Motor neuron (in vitro differentiated cells): Measurements from ENCODE around the gene SCT. TPM values are rescaled to one million over a fixed set of nuclear protein-coding genes. Genes with fewer than 3 reads are reported as not detected.

Source experiments
- ATAC-seq, 8 experiments: fragments of 200-7000 bp; cut with Tn5 transposase; replicated peaks in 6 of 8; 2 replicates each; pipeline ENCODE4 v1.8.0; 2021; ENCODE audit warnings: mild to moderate bottlenecking in 8 of 8, moderate library complexity in 8 of 8
- H3K27ac ChIP-seq, 2 donors: fragments of 250-450 bp; sonication (Bioruptor Pico); 2 replicates each; pipeline ENCODE4 v1.9.0; 2021; ENCODE audit warnings: antibody characterized with exemption in 2 of 2, mild to moderate bottlenecking in 2 of 2, moderate library complexity in 1 of 2
- H3K4me1 ChIP-seq, 2 donors: fragments of 250-450 bp; sonication (Bioruptor Pico); replicated peaks in 1 of 2; 2 replicates each; pipeline ENCODE4 v1.6.1; 2021; ENCODE audit warnings: antibody characterized with exemption in 2 of 2, mild to moderate bottlenecking in 2 of 2, moderate library complexity in 1 of 2
- H3K4me3 ChIP-seq, 5 donors: fragments of 250-450 bp; sonication (Bioruptor Pico); 2 replicates each; pipeline ENCODE4 v1.9.0; 2021; ENCODE audit warnings: antibody characterized with exemption in 5 of 5, mild to moderate bottlenecking in 5 of 5, moderate library complexity in 4 of 5
- WGBS, 10 experiments: fragments of 450-650 bp; shearing (Covaris generic); methylation state at CpG; one replicate each; pipeline ENCODE4 v1.0.0; 2022; 5-methylcytosine and 5-hydroxymethylcytosine counted together
- in situ Hi-C, 9 experiments: fragments of 400-800 bp; cut with MboI; loops; one replicate each; pipeline ENCODE4 v1.15.0; 2021; ENCODE audit warnings: low sequenced_read_pairs in 9 of 9, low pct_unique_long_range_greater_than_20kb in 2 of 9; ENCODE audit not compliant: unreplicated experiment in 9 of 9
- total RNA-seq, 8 experiments: library from RNA; unstranded; fragments of 300-600 nt; gene quantifications; 2 replicates each; pipeline versions ENCODE4 v1.2.3 to v1.2.4, GENCODE V29; 2022

The SCT gene
- total RNA-seq, 8 experiments from 2014 or later, result not detected

DNA sequence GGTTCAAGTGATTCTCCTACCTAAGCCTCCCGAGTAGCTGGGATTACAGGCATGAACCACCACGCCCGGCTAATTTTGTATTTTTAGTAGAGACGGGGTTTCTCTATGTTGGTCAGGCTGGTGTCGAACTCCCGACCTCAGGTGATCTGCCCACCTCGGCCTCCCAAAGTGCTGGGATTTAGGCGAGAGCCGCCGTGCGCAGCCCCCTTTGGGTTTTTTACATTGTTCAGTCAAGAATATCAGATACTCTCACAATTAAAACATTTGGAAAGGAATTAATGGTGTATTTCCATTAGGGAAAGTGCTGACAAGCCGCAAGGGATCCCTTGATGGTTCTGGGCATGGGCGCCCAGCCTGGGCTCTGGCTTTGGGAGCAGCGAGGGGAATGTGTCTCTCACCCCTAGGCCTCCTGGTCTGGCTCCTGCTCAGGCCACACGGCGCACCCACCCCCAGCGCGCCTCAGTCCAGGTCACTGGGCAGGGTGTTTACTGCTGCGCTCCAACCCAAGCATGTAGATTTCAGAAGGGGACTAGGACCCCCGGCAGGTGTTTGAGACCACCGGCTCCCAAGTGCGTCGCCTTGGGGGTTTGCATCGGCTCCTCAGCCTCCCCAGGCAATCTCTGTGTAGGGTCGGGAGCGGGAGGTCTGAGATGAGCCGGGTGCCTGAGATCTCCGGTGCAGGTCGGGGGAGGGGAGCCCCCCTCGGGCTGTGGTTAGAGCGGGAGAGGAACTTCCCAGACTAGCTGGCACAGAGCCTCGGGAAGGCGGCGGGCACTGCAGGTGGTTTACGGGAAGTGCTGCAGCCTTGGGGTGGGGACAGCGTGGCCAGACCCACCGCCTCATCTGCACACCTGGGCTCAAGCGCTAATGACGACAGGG is 10.4 kb downstream of the SCT start:
- in situ Hi-C loops, result no loop called here
- 51 to 100% (median 83%) methylated on average over 2 to 11 of the region's 39 CpGs; no CpG with 5 or more reads in 2 of the 10 experiments for WGBS, 10 experiments
- peak overlapping the region; percentile 46 to 53 (median 48) for H3K4me3 ChIP-seq
- no peak for ATAC-seq
- peaks cover 7 to 11% of the 10 kb centered on the region in 2 donors for H3K4me1 ChIP-seq
- peak overlapping the region; percentile 47 to 78 for H3K27ac ChIP-seq

DNA sequence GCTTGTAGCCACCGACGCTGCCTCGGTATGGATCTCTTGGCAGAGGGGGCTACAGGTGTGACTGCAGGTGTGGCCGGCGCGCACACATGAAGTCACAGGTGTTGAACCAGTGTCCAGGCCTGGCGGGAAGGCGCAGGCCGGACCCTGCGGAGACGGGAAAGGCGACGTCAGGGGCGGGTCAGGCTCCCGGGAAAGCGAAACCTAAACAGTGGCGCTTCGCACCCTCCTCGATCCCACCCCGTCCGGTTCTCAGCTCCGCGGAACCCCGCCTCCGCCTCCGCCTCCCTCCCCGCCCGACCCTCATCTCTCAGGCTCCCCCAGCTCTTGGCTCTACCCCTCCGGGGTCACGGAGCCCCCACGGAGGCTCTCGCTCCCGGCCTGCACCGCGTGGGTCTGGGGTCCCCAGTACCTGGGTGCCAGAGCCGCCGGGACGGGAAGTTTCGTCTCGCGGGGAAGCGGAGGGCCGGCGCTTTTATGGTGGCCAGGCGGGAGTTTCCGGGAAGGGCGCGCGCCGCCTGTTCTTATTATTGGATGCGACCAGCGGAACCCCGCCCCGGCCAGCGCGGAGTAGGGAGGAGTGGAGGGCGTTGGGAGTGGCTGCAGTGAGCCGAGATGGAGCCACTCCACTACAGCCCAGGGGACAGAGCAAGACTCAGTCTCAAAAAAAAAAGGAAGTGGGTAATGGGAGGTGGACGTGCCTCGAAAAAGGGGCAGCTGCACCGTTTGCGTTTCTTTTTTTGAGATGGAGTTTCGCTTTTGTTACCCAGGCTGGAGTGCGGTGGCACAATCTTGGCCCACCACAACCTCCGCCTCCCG is 11.3 kb downstream of the SCT start, which contains the start of gene IRF7:
Gene IRF7, minus strand, starts transcription at position 447 of the 816 bp plus-strand sequence. CDS start 586 bp downstream, outside the sequence.
- in situ Hi-C loops, result no loop called here
- H3K4me1 ChIP-seq, result peaks cover 7 to 11% of the 10 kb centered on the region in 2 donors
- H3K4me3 ChIP-seq, result peak within 1 kb of the TSS; percentile 46 to 53 (median 48)
- 0 to 100% (median 60%) methylated on average over 1 to 3 of the region's 66 CpGs; no CpG with 5 or more reads in 3 of the 10 experiments for WGBS, 10 experiments
- ATAC-seq, result peak; percentile 79 to 92 (median 87)
- peak within 1 kb of the TSS; percentile 47 to 78 for H3K27ac ChIP-seq

GRCh38 chr11:614623-615503 is 12.1 kb downstream of the SCT start:
- H3K27ac ChIP-seq, result peak overlapping the region in 1 of 2 donors; percentile 78
- whole genome bisulfite sequencing, 10 experiments, result 20 to 83% (median 60%) methylated on average over 1 of the region's 68 CpGs; no CpG with 5 or more reads in 7 of the 10 experiments
- in situ Hi-C loops, result no loop called here

DNA sequence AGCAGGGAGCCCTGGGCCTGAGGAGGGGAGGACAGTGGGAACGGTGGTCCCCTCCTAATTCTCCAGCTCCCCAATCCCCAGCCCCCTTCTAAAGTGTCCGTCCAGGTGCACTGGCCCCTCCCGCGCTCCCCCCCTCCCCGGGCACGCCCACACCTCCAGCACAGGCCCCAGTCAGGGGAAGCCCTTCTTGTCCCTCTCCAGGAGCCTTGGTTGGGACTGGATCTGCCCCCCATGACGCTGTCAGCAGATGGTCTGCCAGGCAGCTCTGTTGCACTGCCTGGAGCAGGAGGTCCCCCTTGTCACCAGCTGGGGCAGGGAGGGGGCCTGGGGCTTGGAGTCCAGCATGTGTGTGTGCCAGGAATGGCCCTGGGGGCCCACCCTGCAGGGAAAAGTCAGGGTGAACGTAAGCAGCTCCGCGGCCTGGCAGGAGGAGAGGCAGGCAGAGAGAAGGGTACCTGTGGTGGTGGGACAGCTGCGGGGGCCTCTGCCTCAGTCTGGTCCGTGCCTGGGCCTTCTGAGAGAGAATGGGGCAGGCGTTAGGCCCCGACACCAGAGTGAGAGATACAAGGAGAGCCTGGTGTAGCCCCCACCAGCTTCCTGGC is 12.9 kb downstream of the SCT start:
- ATAC-seq, result peak in 2 of 8 experiments; percentile 2 to 3
- Histone ChIP-seq H3K27ac (no peak overlapping the region), H3K4me3 (no peak overlapping the region), H3K4me1 (peaks cover 7 to 11% of the 10 kb centered on the region in 2 donors)
- 86 to 89% methylated on average over 3 to 4 of the region's 14 CpGs; no CpG with 5 or more reads in 8 of the 10 experiments for WGBS, 10 experiments
- in situ Hi-C loops, result no loop called here

More at GRCh38 chr11:614623-615503, 12.1 kb downstream of the SCT start:
- peak in 4 of 8 experiments; percentile 1 to 4 (median 2) for ATAC-seq
- H3K4me3 ChIP-seq, result peak overlapping the region; percentile 46 to 53 (median 48)
- peaks cover 7 to 11% of the 10 kb centered on the region in 2 donors for H3K4me1 ChIP-seq

GRCh38 chr11:613369-613968 is 13.5 kb downstream of the SCT start:
- in situ Hi-C loops, result no loop called here
- peak in 5 of 8 experiments; percentile 3 to 23 (median 7) for ATAC-seq
- H3K27ac ChIP-seq, result no peak overlapping the region
- peaks cover 7 to 11% of the 10 kb centered on the region in 2 donors for H3K4me1 ChIP-seq
- WGBS, 10 experiments, result no CpG with 5 or more reads among the region's 36 CpGs
- no peak overlapping the region for H3K4me3 ChIP-seq

DNA sequence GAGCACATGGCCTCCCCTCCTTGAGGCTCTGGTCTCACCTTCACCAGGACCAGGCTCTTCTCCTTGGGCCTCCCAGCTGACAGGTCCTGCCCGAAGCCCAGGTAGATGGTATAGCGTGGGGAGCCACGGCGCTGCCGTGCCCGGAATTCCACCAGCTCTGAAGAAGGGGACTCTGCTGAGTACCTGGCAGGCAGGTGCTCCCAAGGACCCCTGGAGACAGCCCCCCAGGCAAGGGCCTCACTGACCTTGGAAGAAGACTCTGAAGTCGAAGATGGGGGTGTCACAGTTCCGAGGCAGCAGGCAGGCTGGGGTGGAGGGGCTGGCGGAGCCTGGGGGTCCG is 14.1 kb downstream of the SCT start:
- no CpG with 5 or more reads among the region's 10 CpGs for WGBS, 10 experiments
- in situ Hi-C loops, result no loop called here
- ATAC-seq, result no peak
- Histone ChIP-seq H3K4me3 (no peak overlapping the region), H3K4me1 (peaks cover 7 to 11% of the 10 kb centered on the region in 2 donors), H3K27ac (no peak overlapping the region)

DNA sequence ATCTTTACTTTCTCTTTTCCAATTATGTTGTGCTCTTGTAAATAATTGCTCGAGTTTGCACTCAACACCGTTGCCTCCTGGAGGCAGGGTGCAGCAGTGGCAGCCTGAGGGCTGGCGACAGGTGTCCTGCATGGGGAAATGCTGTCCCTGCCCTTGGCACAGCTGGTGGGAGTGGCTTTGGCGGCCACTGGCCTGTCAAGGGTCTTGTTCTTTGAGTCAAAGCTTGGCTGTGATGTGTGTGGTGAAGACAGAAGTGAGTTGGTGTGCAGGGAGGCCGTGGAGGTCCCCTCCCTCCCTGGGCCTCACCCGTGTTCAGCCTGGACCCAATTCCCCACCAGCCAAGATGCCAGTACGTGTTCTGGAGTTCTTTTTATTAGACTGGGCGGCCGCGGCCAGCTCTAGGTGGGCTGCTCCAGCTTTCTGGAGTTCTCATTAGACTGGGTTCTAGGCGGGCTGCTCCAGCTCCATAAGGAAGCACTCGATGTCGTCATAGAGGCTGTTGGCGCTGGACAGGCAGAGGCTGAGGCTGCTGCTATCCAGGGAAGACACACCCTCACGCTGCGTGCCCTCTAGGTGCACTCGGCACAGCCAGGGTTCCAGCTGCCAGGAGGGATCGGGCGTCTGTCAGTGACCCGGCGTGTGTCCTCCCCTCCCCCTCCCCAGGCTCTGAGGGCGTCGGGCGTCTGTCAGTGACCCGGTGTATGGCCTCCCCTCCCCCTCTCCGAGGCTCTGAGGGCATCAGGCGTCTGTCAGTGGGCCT is 14.6 kb downstream of the SCT start:
- in situ Hi-C loops, result no loop called here
- WGBS, 10 experiments, result 31 to 100% (median 58%) methylated on average over 2 to 4 of the region's 27 CpGs; no CpG with 5 or more reads in 4 of the 10 experiments
- ATAC-seq, result peak in 1 of 8 experiments; percentile 1
- Histone ChIP-seq H3K27ac (no peak overlapping the region), H3K4me3 (no peak overlapping the region), H3K4me1 (peaks cover 7 to 11% of the 10 kb centered on the region in 2 donors)

GRCh38 chr11:611001-611996 is 15.7 kb downstream of the SCT start:
- Histone ChIP-seq H3K4me1 (peaks cover 6 to 8% of the 10 kb centered on the region in 2 donors), H3K27ac (no peak overlapping the region), H3K4me3 (no peak overlapping the region)
- in situ Hi-C loops, result no loop called here
- 80 to 100% (median 95%) methylated on average over 2 to 8 of the region's 49 CpGs; no CpG with 5 or more reads in 3 of the 10 experiments for WGBS, 10 experiments
- no peak for ATAC-seq

DNA sequence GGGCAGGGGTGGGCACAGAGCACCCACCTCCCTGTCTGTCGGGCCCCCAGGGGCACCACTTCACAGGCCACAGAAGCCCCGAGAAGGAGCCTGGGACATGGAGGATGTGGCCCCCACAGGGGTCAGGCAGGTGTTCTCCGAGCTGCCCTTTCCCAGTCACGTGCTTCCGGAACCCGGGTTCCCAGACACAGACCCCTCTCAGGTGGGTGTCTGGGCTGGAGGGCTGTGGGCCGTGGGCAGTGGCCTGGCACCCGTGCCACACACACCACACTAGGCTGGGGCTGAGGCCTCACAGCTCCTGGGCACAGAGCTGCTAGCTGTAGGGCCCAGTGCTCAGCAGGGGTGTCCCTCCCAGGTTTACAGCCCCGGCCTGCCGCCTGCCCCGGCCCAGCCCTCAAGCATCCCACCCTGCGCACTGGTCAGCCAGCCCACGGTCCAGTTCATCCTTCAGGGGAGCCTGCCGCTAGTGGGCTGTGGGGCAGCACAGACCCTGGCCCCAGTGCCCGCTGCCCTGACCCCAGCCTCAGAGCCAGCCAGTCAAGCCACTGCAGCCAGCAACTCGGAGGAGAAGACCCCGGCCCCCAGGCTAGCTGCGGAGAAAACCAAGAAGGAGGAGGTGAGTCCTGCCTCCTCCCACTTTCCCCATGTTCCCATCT is 16.7 kb downstream of the SCT start:
- in situ Hi-C loops, result no loop called here
- no peak for ATAC-seq
- H3K27ac ChIP-seq, result no peak overlapping the region
- no peak overlapping the region for H3K4me3 ChIP-seq
- H3K4me1 ChIP-seq, result peaks cover 2 to 4% of the 10 kb centered on the region in 2 donors
- 80 to 100% (median 98%) methylated on average over 1 to 7 of the region's 18 CpGs; no CpG with 5 or more reads in 6 of the 10 experiments for WGBS, 10 experiments

GRCh38 chr11:609341-609811 is 17.6 kb downstream of the SCT start:
- Histone ChIP-seq H3K4me1 (no peaks in the 10 kb centered on the region), H3K27ac (no peak overlapping the region), H3K4me3 (no peak overlapping the region)
- ATAC-seq, result no peak
- in situ Hi-C loops, result no loop called here
- WGBS, 10 experiments, result 75 to 100% (median 93%) methylated on average over 2 to 3 of the region's 28 CpGs; no CpG with 5 or more reads in 7 of the 10 experiments
